ENCODE measurements around the gene NRG3.

DNA sequence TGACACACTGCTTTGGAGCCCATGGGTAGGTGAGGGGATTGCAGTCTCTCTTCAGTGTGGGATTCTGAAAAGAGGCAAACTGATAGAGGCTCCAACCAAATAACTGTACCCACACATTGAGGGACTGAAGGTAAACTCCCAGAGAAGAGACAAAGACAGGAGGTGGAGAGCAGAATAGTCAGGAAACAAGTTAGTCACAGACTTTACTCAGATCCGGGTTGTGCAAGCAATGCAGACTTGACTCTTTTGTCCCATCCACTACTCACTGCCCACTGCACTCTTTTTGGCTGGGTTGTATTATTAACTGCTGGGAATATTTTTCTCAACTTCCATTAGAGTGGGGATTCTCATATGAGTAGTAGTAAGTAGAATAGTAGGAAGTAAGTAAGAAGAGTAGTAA is 152.7 kb downstream of the NRG3 start:
- TF ChIP-seq, protein P1, sequence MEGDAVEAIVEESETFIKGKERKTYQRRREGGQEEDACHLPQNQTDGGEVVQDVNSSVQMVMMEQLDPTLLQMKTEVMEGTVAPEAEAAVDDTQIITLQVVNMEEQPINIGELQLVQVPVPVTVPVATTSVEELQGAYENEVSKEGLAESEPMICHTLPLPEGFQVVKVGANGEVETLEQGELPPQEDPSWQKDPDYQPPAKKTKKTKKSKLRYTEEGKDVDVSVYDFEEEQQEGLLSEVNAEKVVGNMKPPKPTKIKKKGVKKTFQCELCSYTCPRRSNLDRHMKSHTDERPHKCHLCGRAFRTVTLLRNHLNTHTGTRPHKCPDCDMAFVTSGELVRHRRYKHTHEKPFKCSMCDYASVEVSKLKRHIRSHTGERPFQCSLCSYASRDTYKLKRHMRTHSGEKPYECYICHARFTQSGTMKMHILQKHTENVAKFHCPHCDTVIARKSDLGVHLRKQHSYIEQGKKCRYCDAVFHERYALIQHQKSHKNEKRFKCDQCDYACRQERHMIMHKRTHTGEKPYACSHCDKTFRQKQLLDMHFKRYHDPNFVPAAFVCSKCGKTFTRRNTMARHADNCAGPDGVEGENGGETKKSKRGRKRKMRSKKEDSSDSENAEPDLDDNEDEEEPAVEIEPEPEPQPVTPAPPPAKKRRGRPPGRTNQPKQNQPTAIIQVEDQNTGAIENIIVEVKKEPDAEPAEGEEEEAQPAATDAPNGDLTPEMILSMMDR (IDR thresholded peaks at IDR 0.05): no peak
- no peak for TF ChIP-seq POLR2AphosphoS5 (IDR thresholded peaks at IDR 0.05; ENCODE audit: low read depth, low read length)

All from Panc1 (cell line).